SH-SY5Y (cell line): ENCODE data around the gene KCNN3.

Source experiments
- GATA2 ChIP-seq: IDR thresholded peaks from 2 replicates; pipeline ENCODE4 v1.6.1; 2011; ENCODE audit warnings: mild to moderate bottlenecking, low read depth, low read length
- GATA3 ChIP-seq: IDR thresholded peaks from 2 replicates; pipeline ENCODE4 v1.6.1; 2011; ENCODE audit warnings: low read depth, mild to moderate bottlenecking, low read length, moderate library complexity

GRCh38 chr1:154689083-154689482 is 181.0 kb downstream of the KCNN3 start:
- TF ChIP-seq GATA2 (no peak), GATA3 (no peak)
